ENCODE results near the gene FBXO15. TPM values are rescaled to one million over a fixed set of nuclear protein-coding genes. Genes with fewer than 3 reads are reported as not detected.

FBXO15 gene
- total RNA-seq, 1 experiment from 2014 or later: 0.89 TPM

DNA sequence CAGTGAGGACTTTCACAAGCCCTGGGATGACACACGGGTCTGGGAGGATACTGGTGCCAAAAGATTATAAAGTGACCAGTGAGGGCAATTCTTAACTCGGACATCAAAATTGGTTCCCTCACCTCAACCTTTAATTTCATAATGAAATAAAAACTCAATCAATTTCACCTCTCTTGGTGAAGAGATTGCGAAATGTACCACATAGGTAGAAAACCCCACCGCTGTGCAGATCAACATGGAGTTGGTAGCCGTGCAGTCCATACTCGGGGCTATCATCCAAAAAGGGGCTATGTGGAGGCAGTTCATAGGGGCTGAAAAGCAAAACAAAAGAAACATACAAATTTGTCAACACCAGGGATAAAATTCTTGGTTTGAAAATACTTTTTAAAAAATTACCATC, 24.4 kb downstream of the FBXO15 start:
- no peaks in the 10 kb centered on the region for H3K9me3 ChIP-seq (ENCODE audit: low read length)

DNA sequence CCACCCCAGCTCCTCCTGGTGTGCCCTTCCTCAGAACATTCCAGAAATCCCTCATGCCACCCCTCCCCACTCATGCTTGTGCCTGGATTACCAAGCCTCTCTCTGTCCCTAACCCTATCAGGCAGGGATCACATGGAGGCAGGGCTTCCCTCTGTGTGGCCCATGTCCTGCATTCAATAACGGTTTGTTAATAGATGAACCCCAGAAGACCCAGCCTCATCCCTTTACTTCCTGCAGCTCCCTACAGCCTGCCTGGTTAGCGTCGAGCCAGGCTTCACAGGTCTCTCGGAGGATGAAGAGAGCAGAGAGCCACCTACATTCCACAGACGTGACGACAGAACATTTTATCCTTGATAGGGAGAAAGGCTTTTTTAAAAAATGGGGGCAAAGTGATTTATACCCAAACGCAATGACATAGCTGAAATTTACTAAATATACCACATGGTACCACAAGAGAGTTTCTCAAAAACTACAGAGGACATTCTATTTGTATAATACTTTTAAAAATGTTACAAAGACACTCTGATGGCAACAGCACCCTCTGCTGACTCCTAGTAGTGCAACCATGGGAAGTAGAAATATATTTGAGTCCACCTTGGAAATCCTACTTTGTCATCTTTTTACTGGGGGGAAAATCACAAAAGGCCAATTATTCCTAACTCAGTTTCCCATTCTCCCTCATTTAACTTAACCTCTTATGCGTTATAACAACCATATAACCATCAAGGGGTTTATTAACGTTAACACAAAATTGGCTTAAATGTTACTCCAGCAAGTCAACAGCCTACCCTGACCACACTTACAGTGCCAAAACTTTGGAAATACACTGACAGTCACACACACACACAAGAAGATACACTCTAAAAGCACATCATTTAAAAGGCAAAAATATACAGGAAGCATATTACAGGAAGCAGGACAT, 30.7 kb downstream of the FBXO15 start:
- H3K9ac ChIP-seq (ENCODE audit: low read length): no peak overlapping the region
- no peak overlapping the region for H3K27ac ChIP-seq (ENCODE audit: low read length)
- H3K9me3 ChIP-seq (ENCODE audit: low read length): no peaks in the 10 kb centered on the region
- H3K4me1 ChIP-seq (ENCODE audit: low read length): no peaks in the 10 kb centered on the region
- no peaks in the 10 kb centered on the region for H3K27me3 ChIP-seq (ENCODE audit: low read length)
- no peaks in the 10 kb centered on the region for H4K20me1 ChIP-seq (ENCODE audit: insufficient read depth, low read depth, low read length)
- H3K4me2 ChIP-seq (ENCODE audit: low read depth, low read length, poor library complexity, severe bottlenecking): no peak overlapping the region
- no peak overlapping the region for H3K4me3 ChIP-seq (ENCODE audit: low read length)
- H2AFZ ChIP-seq (ENCODE audit: low read length): no peak overlapping the region
- H3K36me3 ChIP-seq (ENCODE audit: insufficient read depth, low read length): no peaks in the 10 kb centered on the region
- no peaks in the 10 kb centered on the region for H3K9me2 ChIP-seq (replicated peaks; ENCODE audit: insufficient read depth, low read length)
- H3K79me2 ChIP-seq (ENCODE audit: low read length): no peaks in the 10 kb centered on the region
- peak; percentile 75 for DNase-seq

More for the DNA sequence above, 24.4 kb downstream of the FBXO15 start:
- H3K9me2 ChIP-seq (replicated peaks; ENCODE audit: insufficient read depth, low read length): no peaks in the 10 kb centered on the region
- no peaks in the 10 kb centered on the region for H3K79me2 ChIP-seq (ENCODE audit: low read length)
- no peak overlapping the region for H3K27ac ChIP-seq (ENCODE audit: low read length)
- H3K36me3 ChIP-seq (ENCODE audit: insufficient read depth, low read length): no peaks in the 10 kb centered on the region
- H3K9ac ChIP-seq (ENCODE audit: low read length): no peak overlapping the region
- H4K20me1 ChIP-seq (ENCODE audit: insufficient read depth, low read depth, low read length): no peaks in the 10 kb centered on the region
- no peak overlapping the region for H2AFZ ChIP-seq (ENCODE audit: low read length)
- no peaks in the 10 kb centered on the region for H3K27me3 ChIP-seq (ENCODE audit: low read length)
- no peaks in the 10 kb centered on the region for H3K4me1 ChIP-seq (ENCODE audit: low read length)
- H3K4me2 ChIP-seq (ENCODE audit: low read depth, low read length, poor library complexity, severe bottlenecking): no peak overlapping the region
- no peak overlapping the region for H3K4me3 ChIP-seq (ENCODE audit: low read length)
- no peak for DNase-seq

DNA sequence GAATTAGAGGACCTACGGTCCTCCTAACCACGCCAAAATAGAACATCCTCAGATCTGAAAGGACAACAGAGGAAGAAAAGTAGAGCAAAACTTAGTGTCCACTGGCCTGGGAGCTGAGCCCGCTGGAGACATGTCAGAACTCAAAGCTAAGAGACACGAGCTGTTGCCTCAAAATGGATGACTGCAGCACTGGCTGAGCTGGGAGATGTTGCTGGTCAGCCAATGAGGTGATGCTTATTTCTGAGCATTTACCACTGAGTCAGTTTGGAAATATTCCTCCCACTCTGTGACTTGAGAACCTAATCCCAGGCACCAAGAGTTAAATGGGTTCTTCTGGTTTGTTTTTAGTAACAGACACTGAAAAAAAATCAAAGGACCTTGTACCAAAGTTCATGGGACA, 32.6 kb downstream of the FBXO15 start:
- no peak overlapping the region for H3K9ac ChIP-seq (ENCODE audit: low read length)
- no peaks in the 10 kb centered on the region for H3K4me1 ChIP-seq (ENCODE audit: low read length)
- H2AFZ ChIP-seq (ENCODE audit: low read length): no peak overlapping the region
- H3K27me3 ChIP-seq (ENCODE audit: low read length): no peaks in the 10 kb centered on the region
- H3K9me2 ChIP-seq (replicated peaks; ENCODE audit: insufficient read depth, low read length): no peaks in the 10 kb centered on the region
- no peak overlapping the region for H3K4me3 ChIP-seq (ENCODE audit: low read length)
- no peaks in the 10 kb centered on the region for H3K36me3 ChIP-seq (ENCODE audit: insufficient read depth, low read length)
- DNase-seq: no peak
- no peak overlapping the region for H3K27ac ChIP-seq (ENCODE audit: low read length)
- H3K79me2 ChIP-seq (ENCODE audit: low read length): no peaks in the 10 kb centered on the region
- H3K4me2 ChIP-seq (ENCODE audit: low read depth, low read length, poor library complexity, severe bottlenecking): no peak overlapping the region
- no peaks in the 10 kb centered on the region for H3K9me3 ChIP-seq (ENCODE audit: low read length)
- H4K20me1 ChIP-seq (ENCODE audit: insufficient read depth, low read depth, low read length): no peaks in the 10 kb centered on the region

DNA sequence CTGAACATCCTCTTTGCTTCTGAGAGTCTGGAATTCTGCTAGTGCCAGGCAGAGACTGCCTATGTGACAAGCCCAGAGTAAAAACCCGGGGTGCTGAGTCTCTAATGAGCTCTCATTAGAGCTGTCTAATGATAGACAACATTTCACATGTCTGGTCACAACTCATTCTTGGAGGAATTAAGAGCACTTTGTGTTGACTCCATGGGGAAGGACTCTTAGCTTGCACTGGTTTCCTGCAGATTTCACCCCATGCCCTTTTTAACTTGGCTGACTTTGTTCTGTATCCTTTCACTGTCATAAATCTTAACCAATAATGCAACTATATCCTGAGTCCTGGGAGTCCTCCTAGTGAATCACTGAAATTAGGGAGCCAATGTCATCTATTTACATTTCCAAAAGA, 33.5 kb downstream of the FBXO15 start:
- no peaks in the 10 kb centered on the region for H3K27me3 ChIP-seq (ENCODE audit: low read length)

DNA sequence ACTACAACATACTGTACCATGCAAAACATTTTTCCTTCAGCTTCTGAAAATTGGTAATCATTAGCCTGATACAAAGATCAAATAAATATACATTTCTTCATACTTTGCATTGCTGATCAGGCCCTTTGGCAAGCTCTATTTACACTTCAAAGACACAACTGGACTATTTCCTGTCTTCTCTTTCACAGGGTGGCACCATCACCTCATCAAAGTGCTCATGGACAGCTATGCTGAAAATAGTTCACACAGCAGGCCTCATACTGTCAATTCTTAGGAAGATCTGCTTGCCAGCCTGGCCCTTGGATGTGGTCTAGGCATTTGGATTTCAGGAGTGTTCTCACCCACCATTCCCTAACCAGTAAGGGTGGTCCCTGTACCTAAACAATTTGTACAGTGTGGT, 33.9 kb downstream of the FBXO15 start:
- Histone ChIP-seq H3K27me3 (ENCODE audit: low read length) (no peaks in the 10 kb centered on the region), H4K20me1 (ENCODE audit: insufficient read depth, low read depth, low read length) (no peaks in the 10 kb centered on the region), H3K9me2 (replicated peaks; ENCODE audit: insufficient read depth, low read length) (no peaks in the 10 kb centered on the region), H3K4me1 (ENCODE audit: low read length) (no peaks in the 10 kb centered on the region), H3K4me2 (ENCODE audit: low read depth, low read length, poor library complexity, severe bottlenecking) (no peak overlapping the region), H3K27ac (ENCODE audit: low read length) (no peak overlapping the region), H2AFZ (ENCODE audit: low read length) (no peak overlapping the region), H3K36me3 (ENCODE audit: insufficient read depth, low read length) (no peaks in the 10 kb centered on the region), H3K79me2 (ENCODE audit: low read length) (no peaks in the 10 kb centered on the region), H3K9me3 (ENCODE audit: low read length) (no peaks in the 10 kb centered on the region), H3K4me3 (ENCODE audit: low read length) (no peak overlapping the region), H3K9ac (ENCODE audit: low read length) (no peak overlapping the region)
- no peak for DNase-seq

More for the DNA sequence above, 33.5 kb downstream of the FBXO15 start:
- DNase-seq: no peak
- Histone ChIP-seq H3K79me2 (ENCODE audit: low read length) (no peaks in the 10 kb centered on the region), H3K4me2 (ENCODE audit: low read depth, low read length, poor library complexity, severe bottlenecking) (no peak overlapping the region), H2AFZ (ENCODE audit: low read length) (no peak overlapping the region), H3K9me2 (replicated peaks; ENCODE audit: insufficient read depth, low read length) (no peaks in the 10 kb centered on the region), H4K20me1 (ENCODE audit: insufficient read depth, low read depth, low read length) (no peaks in the 10 kb centered on the region), H3K9ac (ENCODE audit: low read length) (no peak overlapping the region), H3K4me1 (ENCODE audit: low read length) (no peaks in the 10 kb centered on the region), H3K4me3 (ENCODE audit: low read length) (no peak overlapping the region), H3K9me3 (ENCODE audit: low read length) (no peaks in the 10 kb centered on the region), H3K36me3 (ENCODE audit: insufficient read depth, low read length) (no peaks in the 10 kb centered on the region), H3K27ac (ENCODE audit: low read length) (no peak overlapping the region)

DNA sequence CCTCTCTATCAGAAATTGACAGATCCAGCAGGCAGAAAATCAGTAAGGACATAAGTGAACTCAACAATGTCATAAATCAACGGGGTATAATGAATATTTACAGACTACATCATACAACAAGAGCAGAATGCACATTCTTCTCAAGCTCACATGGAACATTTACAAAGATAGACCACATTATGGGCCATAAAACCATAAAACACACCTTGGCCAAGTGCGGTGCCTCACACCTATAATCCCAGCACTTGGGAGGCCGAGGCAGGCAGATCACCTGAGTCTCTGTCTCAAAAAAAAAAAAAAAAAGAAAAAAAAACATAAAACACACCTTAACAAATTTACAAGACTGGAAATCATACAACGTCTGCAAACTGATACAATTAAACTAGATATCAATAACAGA, 36.7 kb downstream of the FBXO15 start:
- H3K9ac ChIP-seq (ENCODE audit: low read length): no peak overlapping the region
- DNase-seq: no peak
- H3K4me3 ChIP-seq (ENCODE audit: low read length): no peak overlapping the region
- no peaks in the 10 kb centered on the region for H3K9me2 ChIP-seq (replicated peaks; ENCODE audit: insufficient read depth, low read length)
- H4K20me1 ChIP-seq (ENCODE audit: insufficient read depth, low read depth, low read length): no peaks in the 10 kb centered on the region
- H3K36me3 ChIP-seq (ENCODE audit: insufficient read depth, low read length): no peaks in the 10 kb centered on the region
- H3K27me3 ChIP-seq (ENCODE audit: low read length): no peaks in the 10 kb centered on the region
- H2AFZ ChIP-seq (ENCODE audit: low read length): no peak overlapping the region
- no peaks in the 10 kb centered on the region for H3K4me1 ChIP-seq (ENCODE audit: low read length)
- H3K4me2 ChIP-seq (ENCODE audit: low read depth, low read length, poor library complexity, severe bottlenecking): no peak overlapping the region
- no peaks in the 10 kb centered on the region for H3K79me2 ChIP-seq (ENCODE audit: low read length)
- no peaks in the 10 kb centered on the region for H3K9me3 ChIP-seq (ENCODE audit: low read length)
- H3K27ac ChIP-seq (ENCODE audit: low read length): no peak overlapping the region

DNA sequence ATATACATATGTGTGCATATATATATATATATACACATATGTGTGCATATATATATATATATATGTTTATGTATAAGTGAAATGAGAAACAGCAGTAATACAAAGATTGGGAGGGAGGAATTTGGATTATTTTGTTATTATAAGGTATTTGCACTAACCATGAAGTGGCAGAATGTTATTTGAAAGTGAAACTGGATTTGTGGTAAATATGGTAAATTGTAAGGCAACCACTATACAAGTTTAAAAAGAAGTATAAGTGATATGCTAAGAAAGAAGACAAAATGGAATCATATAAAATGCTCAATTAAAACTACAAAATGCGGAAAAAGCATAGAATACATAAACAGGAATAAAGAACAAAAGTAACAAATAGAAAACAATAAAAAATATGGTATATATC, 37.5 kb downstream of the FBXO15 start:
- Histone ChIP-seq H3K9me3 (ENCODE audit: low read length) (no peaks in the 10 kb centered on the region), H3K36me3 (ENCODE audit: insufficient read depth, low read length) (no peaks in the 10 kb centered on the region), H3K4me1 (ENCODE audit: low read length) (no peaks in the 10 kb centered on the region), H3K9me2 (replicated peaks; ENCODE audit: insufficient read depth, low read length) (no peaks in the 10 kb centered on the region), H4K20me1 (ENCODE audit: insufficient read depth, low read depth, low read length) (no peaks in the 10 kb centered on the region), H3K9ac (ENCODE audit: low read length) (no peak overlapping the region), H3K27ac (ENCODE audit: low read length) (no peak overlapping the region), H2AFZ (ENCODE audit: low read length) (no peak overlapping the region), H3K79me2 (ENCODE audit: low read length) (no peaks in the 10 kb centered on the region), H3K4me2 (ENCODE audit: low read depth, low read length, poor library complexity, severe bottlenecking) (no peak overlapping the region), H3K27me3 (ENCODE audit: low read length) (no peaks in the 10 kb centered on the region), H3K4me3 (ENCODE audit: low read length) (no peak overlapping the region)
- DNase-seq: no peak

DNA sequence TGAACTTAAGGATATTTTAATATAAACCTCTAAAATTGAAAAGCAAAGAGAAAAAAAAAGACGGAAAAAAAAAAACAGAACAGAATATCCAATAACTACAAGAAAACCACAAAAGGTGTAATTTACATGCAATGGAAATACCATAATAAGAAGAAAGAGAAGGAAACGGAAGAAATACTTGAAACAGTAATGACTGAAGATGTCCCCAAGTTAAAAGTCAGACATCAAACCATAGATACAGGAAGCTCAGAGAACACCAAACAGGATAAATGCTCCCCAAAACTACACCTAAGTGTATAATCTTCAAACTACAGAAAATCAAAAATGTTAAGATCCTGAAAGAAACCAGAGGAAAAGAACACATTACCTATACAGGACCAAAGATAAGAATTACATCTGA, 39.2 kb downstream of the FBXO15 start:
- Histone ChIP-seq H3K9ac (ENCODE audit: low read length) (no peak overlapping the region), H3K4me3 (ENCODE audit: low read length) (no peak overlapping the region), H3K9me2 (replicated peaks; ENCODE audit: insufficient read depth, low read length) (no peaks in the 10 kb centered on the region), H3K27ac (ENCODE audit: low read length) (no peak overlapping the region), H3K36me3 (ENCODE audit: insufficient read depth, low read length) (no peaks in the 10 kb centered on the region), H4K20me1 (ENCODE audit: insufficient read depth, low read depth, low read length) (no peaks in the 10 kb centered on the region), H3K4me2 (ENCODE audit: low read depth, low read length, poor library complexity, severe bottlenecking) (no peak overlapping the region), H3K4me1 (ENCODE audit: low read length) (no peaks in the 10 kb centered on the region), H2AFZ (ENCODE audit: low read length) (no peak overlapping the region), H3K27me3 (ENCODE audit: low read length) (no peaks in the 10 kb centered on the region), H3K9me3 (ENCODE audit: low read length) (no peaks in the 10 kb centered on the region), H3K79me2 (ENCODE audit: low read length) (no peaks in the 10 kb centered on the region)
- DNase-seq: no peak

Data from Karpas-422 (cell line).